Stimulated activated CD4-positive, alpha-beta T cell treated with anti-CD3 and anti-CD28 coated beads, Interleukin-12 subunit alpha, Interleukin-12 subunit beta, amount 100 ng/mL, for 48 hours (primary cell): ENCODE measurements around the gene CCNYL1.
A peak's percentile ranks its signal among the peaks of the same experiment; 100 is the strongest.

Experiments
- DNase-seq, 3 donors: peaks; one replicate each; pipeline ENCODE4 v3.0.0-alpha.2; 2020; ENCODE audit warnings: low read depth in 2 of 3, low spot score in 1 of 3

CCNYL1 gene

GRCh38 chr2:207765547-207765946 lies 54.1 kb downstream of the CCNYL1 start:
- no peak for DNase-seq

GRCh38 chr2:207766041-207766551 lies 54.7 kb downstream of the CCNYL1 start:
- no peak for DNase-seq

GRCh38 chr2:207766697-207767460 lies 55.4 kb downstream of the CCNYL1 start:
- DNase-seq = no peak

GRCh38 chr2:207767461-207768167 lies 56.2 kb downstream of the CCNYL1 start:
- no peak for DNase-seq

- peak in 1 of 3 donors; percentile 15 for DNase-seq
Measured at GRCh38 chr2:207768168-207768865, 56.9 kb downstream of the CCNYL1 start.

GRCh38 chr2:207768866-207769596 lies 57.6 kb downstream of the CCNYL1 start:
- DNase-seq = peak in 2 of 3 donors; percentile 8 to 16

GRCh38 chr2:207770602-207771404 lies 59.4 kb downstream of the CCNYL1 start:
- DNase-seq = peak in 1 of 3 donors; percentile 3

GRCh38 chr2:207771421-207771820 lies 60.0 kb downstream of the CCNYL1 start:
- DNase-seq = no peak

GRCh38 chr2:207772081-207772843 lies 60.8 kb downstream of the CCNYL1 start:
- DNase-seq = peak in 2 of 3 donors; percentile 8 to 10

- no peak for DNase-seq
Measured at GRCh38 chr2:207772844-207773205, 61.4 kb downstream of the CCNYL1 start.

GRCh38 chr2:207775473-207775872 lies 64.0 kb downstream of the CCNYL1 start:
- DNase-seq = no peak

- no peak for DNase-seq
Measured at GRCh38 chr2:207777124-207777523, 65.7 kb downstream of the CCNYL1 start.

- no peak for DNase-seq
Measured at GRCh38 chr2:207778298-207778882, 67.0 kb downstream of the CCNYL1 start.

GRCh38 chr2:207779523-207779922 lies 68.1 kb downstream of the CCNYL1 start:
- DNase-seq = no peak

- no peak for DNase-seq
Measured at GRCh38 chr2:207782238-207783030, 71.0 kb downstream of the CCNYL1 start.

- DNase-seq = no peak
Measured at GRCh38 chr2:207783514-207783913, 72.1 kb downstream of the CCNYL1 start.

- DNase-seq = no peak
Measured at GRCh38 chr2:207784898-207785297, 73.5 kb downstream of the CCNYL1 start.

GRCh38 chr2:207787017-207787416 lies 75.6 kb downstream of the CCNYL1 start:
- no peak for DNase-seq
